Eye (tissue), 1 donor: Measurements from ENCODE around the gene CXorf58.
A peak's percentile ranks its signal among the peaks of the same experiment; 100 is the strongest.

Experiments
- DNase-seq: peaks from one replicate; pipeline ENCODE4 v3.0.0-alpha.2; 2015

The CXorf58 gene

GRCh38 chrX:23901805-23902204 is 6.0 kb upstream of the CXorf58 start:
- DNase-seq = peak; percentile 74

DNA sequence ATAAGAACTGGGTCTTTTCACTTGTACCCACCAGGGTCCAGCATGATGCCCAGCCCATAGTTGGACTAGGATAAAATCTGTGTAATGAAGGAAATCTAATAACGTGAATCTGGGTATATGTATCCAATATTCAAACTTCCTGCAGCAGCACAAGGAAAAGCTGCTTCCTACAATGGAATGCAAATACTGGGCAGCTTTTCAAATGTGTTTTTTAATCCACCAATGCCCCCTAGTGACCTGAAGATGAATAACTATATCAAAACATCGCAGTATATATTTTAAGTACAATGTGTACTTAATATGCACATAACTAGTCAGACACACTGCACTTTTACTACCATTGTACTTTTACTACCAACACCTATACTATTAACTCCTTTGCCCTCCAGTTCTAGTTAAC is 5.4 kb upstream of the CXorf58 start:
- DNase-seq = peak; percentile 79

DNA sequence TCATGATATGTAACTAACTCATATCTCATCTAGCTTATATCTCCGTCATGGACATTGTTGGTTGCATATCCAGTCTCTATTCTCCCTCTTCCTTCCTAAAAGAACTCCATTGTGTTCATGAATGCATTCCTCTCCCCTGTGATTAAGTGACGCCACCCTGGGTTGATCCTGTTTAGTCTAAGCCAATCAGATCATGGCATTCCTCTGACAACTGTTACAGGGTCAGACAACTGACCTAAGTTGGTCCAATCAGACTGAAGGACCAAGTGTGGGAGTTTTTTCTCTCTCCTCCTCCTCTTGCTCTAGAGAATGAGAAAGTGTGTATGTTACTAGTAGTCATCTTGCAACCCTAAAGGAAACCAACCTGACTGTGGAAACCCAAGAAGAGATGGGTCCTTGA is 3.7 kb upstream of the CXorf58 start:
- DNase-seq = no peak

DNA sequence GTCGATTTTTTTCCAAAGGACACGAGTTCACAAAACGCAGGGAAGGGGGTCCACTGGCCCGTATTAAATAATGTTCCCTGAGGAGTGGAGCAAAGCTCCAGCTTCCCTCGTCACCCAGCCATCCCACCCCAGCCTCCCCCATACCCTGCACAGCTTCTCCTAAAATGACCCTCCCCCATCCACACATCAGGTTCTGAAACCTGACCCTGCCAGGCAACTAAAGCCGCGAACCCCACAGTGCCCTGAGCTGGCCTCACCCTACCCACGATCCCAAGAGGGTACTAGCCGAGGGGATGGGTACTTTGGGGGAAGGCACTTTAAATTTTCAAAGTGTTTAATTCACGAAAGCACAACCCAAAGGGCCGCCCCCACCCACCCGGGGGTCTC is 702 bp upstream of the CXorf58 start:
- DNase-seq = no peak

- peak; percentile 51 for DNase-seq
These were observed 606 bp downstream of the CXorf58 start for GRCh38 chrX:23908219-23909004.

- no peak for DNase-seq
These were observed 3.5 kb downstream of the CXorf58 start for GRCh38 chrX:23911126-23911835.

- DNase-seq = no peak
These were observed 11.3 kb downstream of the CXorf58 start for GRCh38 chrX:23919148-23919547.

DNA sequence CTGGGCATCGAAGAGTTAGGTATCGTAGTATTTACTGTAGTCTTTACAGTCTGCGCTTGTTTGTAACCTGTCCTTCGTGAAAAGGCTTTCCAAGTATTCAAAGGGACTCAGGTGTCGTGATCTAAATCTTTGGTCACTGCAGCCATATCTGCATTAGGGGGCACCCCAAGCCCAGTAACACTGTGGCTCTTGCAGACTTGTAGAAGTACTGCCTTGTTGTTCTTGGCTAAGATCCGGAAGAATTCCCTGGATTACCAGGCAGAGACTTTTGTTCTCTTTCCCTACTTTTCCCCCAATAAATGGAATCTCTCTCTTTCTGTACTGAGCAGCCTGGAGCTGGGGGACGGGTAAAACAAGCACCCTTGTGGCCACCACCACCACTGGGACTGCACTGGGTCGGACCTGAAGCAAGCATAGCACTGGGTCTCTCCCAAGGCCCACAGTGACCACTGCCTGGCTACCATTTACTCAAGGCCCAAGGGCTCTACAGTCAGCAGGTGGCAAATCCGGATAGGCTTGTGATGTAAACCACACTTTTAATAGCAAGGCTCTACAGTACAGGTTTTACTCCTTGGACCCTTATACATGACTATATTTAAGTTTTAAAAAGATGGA is 12.0 kb downstream of the CXorf58 start:
- no peak for DNase-seq

- DNase-seq = no peak
These were observed 18.2 kb downstream of the CXorf58 start for GRCh38 chrX:23926015-23926414.

DNA sequence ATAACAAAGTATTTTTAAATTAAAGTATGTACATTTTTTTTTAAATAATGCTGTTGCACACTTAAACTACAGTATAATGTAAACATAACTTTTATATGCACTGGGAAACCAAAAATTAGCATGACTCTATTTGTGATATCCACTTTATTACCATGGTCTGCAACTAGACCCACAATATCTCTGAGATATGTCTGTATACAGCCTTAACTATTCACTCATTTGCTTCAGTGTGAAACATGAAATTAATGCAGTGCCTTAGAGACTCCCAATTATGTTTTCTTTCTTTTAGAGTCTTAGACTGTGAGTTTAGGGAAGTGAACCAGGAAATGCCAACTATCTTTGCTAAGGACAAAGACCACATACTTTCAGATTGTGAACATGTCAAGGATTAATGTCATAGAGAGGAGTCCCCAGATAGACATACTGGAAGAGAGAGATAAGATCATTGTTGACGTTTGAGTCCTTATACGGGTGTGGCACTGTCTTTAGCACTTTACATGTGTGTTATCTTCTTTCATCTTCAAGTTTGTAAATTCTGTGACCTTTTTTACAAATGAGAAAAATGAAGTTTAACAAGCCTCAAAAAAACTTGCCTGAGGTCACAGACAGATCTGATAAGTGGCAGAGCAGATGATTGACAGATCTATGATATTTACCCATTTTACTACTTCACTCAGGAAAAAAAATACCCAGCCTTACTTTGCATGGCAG is 23.2 kb downstream of the CXorf58 start:
- no peak for DNase-seq

GRCh38 chrX:23932046-23932445 is 24.2 kb downstream of the CXorf58 start:
- DNase-seq = no peak

- peak; percentile 50 for DNase-seq
These were observed 27.3 kb downstream of the CXorf58 start for GRCh38 chrX:23935106-23935505.

DNA sequence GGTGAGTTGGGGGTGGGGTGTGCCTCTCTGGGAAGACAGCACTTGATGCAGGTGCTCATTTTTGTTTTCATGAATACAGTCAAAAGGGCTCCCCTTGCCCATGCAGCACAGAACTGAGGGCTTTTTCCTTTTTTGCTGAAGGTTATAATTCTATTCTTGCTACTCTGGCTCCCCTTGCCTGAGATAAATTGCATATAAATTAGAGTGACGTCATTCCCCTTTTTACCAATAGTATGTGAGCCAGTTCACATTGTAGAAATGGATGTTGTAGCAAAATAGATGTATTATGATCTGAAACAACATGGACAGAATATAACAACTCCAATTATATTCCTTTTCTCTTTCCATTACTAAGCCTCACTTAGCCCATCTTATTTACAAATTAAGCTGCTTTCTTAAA is 28.4 kb downstream of the CXorf58 start:
- no peak for DNase-seq

- DNase-seq = peak; percentile 4
These were observed 29.3 kb downstream of the CXorf58 start for GRCh38 chrX:23937100-23937499.

- DNase-seq = peak; percentile 33
These were observed 30.9 kb downstream of the CXorf58 start for GRCh38 chrX:23938690-23939089.

DNA sequence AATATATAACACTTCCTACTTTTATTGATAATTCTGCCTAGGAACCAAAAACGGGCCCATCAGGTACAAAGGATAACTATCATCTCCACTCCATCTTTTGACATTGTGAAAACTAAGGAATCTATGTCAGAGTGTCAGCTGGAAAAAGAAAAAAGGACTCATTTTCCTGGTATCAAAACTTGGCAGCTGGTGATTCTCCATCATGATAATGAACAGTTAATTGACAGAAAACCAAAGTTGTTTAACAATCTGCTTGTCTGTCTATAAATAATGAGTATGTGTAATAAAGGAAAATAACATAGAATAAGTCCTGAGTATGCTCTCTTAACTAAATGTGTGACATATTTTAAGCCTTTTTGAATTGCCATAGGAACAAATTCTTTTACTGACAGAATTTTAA is 31.4 kb downstream of the CXorf58 start:
- no peak for DNase-seq

DNA sequence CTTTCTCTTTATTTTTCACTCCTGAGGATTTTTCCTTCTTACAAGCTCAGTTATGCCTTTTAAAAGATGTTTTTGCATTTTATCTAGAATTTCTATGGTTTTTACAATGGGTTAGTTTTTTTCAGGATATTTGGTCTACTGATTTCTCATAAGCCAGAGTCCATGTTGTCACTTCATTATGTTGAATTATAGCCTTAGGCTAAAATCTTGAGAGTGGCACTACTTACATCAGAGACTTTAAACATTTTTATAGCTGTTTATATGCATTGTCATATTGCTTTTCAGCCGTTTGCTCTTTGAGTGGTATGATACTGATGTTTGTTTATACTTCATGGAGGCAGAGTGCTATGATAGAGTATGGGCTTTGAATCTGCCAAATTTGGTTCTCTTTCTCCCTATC is 36.4 kb downstream of the CXorf58 start:
- peak; percentile 1 for DNase-seq

DNA sequence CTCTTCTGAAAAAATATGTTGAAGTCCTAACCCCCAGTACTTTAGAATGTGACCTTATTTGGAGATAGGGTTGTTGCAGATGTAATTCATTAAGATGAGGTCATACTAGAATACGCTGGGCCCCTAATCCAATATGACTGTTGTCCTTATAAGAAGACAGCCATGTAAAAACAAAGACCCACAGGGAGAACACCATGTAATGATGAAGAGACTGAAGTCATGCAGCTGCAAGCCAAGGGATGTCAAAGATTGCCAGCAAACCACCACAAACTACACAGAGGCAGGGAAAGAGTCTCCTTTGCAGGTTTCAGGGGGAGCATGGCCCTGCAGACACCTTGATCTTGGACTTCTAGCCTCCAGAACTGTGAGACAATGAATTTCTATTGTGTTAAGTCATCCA is 37.4 kb downstream of the CXorf58 start:
- peak; percentile 6 for DNase-seq

GRCh38 chrX:23952391-23952790 is 44.6 kb downstream of the CXorf58 start:
- DNase-seq = no peak

GRCh38 chrX:23952984-23953907 is 45.4 kb downstream of the CXorf58 start:
- DNase-seq = peak; percentile 2

DNA sequence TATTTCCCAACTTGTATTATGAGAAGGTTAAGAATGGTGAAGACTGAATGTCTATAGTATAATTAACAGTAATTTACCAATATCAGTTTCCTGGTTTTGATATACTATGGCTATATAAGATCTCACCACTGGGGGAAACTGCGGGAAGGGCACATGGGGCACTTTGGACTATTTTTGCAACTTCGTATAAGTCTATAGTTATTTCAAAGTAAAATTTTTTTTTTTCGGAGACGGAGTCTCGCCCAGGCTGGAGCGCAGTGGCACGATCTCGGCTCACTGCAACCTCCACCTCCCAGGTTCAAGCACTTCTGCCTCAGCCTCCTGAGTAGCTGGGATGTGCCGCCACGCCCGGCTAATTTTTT is 46.1 kb downstream of the CXorf58 start:
- no peak for DNase-seq

GRCh38 chrX:23954396-23954795 is 46.6 kb downstream of the CXorf58 start:
- no peak for DNase-seq
